Right atrium auricular region (tissue), 2 donors: ENCODE measurements around the gene TIGIT. TPM values are rescaled to one million over a fixed set of nuclear protein-coding genes. Genes with fewer than 3 reads are reported as not detected.

ENCODE experiments used
- DNase-seq: peaks from one replicate; pipeline ENCODE4 v3.0.0-alpha.2; 2019; ENCODE audit warnings: low spot score
- H3K27ac ChIP-seq, 2 donors: fragments of 200-600 bp; sonication (generic); 1 replicate in 1 of 2; 2 replicates in 1 of 2; pipeline ENCODE4 v1.5.1; 2016 to 2019
- H3K27me3 ChIP-seq, 2 donors: fragments of 200-600 bp; sonication (generic); one replicate each; pipeline versions ENCODE4 v1.5.1 to v1.6.0; 2017 to 2019
- H3K36me3 ChIP-seq: fragments of 200-600 bp; sonication (generic); one replicate; pipeline ENCODE4 v1.5.1; 2016
- H3K4me1 ChIP-seq, 2 donors: fragments of 200-600 bp; sonication (generic); one replicate each; pipeline versions ENCODE4 v1.5.1 to v1.6.0; 2017 to 2019
- H3K4me3 ChIP-seq, 2 donors: fragments of 200-600 bp; sonication (generic); 1 replicate in 1 of 2; 2 replicates in 1 of 2; pipeline ENCODE4 v1.5.1; 2017 to 2019; ENCODE audit warnings: mild to moderate bottlenecking in 1 of 2, moderate library complexity in 1 of 2
- H3K9me3 ChIP-seq, 2 donors: fragments of 200-600 bp; sonication (generic); one replicate each; pipeline ENCODE4 v1.5.1; 2019
- CTCF ChIP-seq, 2 donors: fragments of 200-600 bp; sonication (generic); IDR thresholded peaks; one replicate each; pipeline ENCODE4 v1.5.1; 2019; ENCODE audit warnings: antibody characterized with exemption in 2 of 2
- total RNA-seq, 2 donors: library from RNA; depleted of rRNA; stranded (reverse); fragments of >200 nt; gene quantifications; one replicate each; pipeline ENCODE4 v1.1.0, GENCODE V29; 2016

TIGIT gene
- total RNA-seq, 2 donors from 2014 or later, result 0.67 TPM; not detected in 1

- Histone ChIP-seq H3K4me1 (peaks cover 0 to 8% of the 10 kb centered on the region in 2 donors), H3K4me3 (no peak overlapping the region), H3K27me3 (no peaks in the 10 kb centered on the region), H3K36me3 (no peaks in the 10 kb centered on the region), H3K9me3 (no peaks in the 10 kb centered on the region), H3K27ac (no peak overlapping the region)
- peak; percentile 42 to 79 for TF ChIP-seq CTCF (IDR thresholded peaks at IDR 0.05)
- no peak for DNase-seq
Observed at GRCh38 chr3:114290911-114291901, 2.6 kb upstream of the TIGIT start.

- peaks cover 0 to 8% of the 10 kb centered on the region in 2 donors for H3K4me1 ChIP-seq
- no peak for DNase-seq
- no peak overlapping the region for H3K4me3 ChIP-seq
- no peak for TF ChIP-seq CTCF (IDR thresholded peaks at IDR 0.05)
- H3K9me3 ChIP-seq, result no peaks in the 10 kb centered on the region
- no peaks in the 10 kb centered on the region for H3K27me3 ChIP-seq
- no peaks in the 10 kb centered on the region for H3K36me3 ChIP-seq
- no peak overlapping the region for H3K27ac ChIP-seq
Observed at GRCh38 chr3:114294940-114295480, 1.2 kb downstream of the TIGIT start.

- no peak overlapping the region for H3K27ac ChIP-seq
Observed at GRCh38 chr3:114295946-114296345, 2.1 kb downstream of the TIGIT start.

GRCh38 chr3:114299421-114299820 is 5.6 kb downstream of the TIGIT start:
- peak in 1 of 2 donors; percentile 44 for TF ChIP-seq CTCF (IDR thresholded peaks at IDR 0.05)
- no peak overlapping the region for H3K4me3 ChIP-seq
- no peaks in the 10 kb centered on the region for H3K27me3 ChIP-seq
- no peak for DNase-seq
- H3K36me3 ChIP-seq, result no peaks in the 10 kb centered on the region
- H3K9me3 ChIP-seq, result no peaks in the 10 kb centered on the region
- H3K27ac ChIP-seq, result no peak overlapping the region
- H3K4me1 ChIP-seq, result no peaks in the 10 kb centered on the region

More at GRCh38 chr3:114295946-114296345, 2.1 kb downstream of the TIGIT start:
- Histone ChIP-seq H3K4me3 (no peak overlapping the region), H3K9me3 (no peaks in the 10 kb centered on the region), H3K4me1 (peaks cover 0 to 7% of the 10 kb centered on the region in 2 donors), H3K36me3 (no peaks in the 10 kb centered on the region), H3K27me3 (no peaks in the 10 kb centered on the region)
- TF ChIP-seq CTCF (IDR thresholded peaks at IDR 0.05), result no peak
- DNase-seq, result no peak

- no peak overlapping the region for H3K27ac ChIP-seq
- H3K4me1 ChIP-seq, result no peaks in the 10 kb centered on the region
- H3K27me3 ChIP-seq, result no peaks in the 10 kb centered on the region
- no peaks in the 10 kb centered on the region for H3K36me3 ChIP-seq
- DNase-seq, result no peak
- no peaks in the 10 kb centered on the region for H3K9me3 ChIP-seq
- no peak for TF ChIP-seq CTCF (IDR thresholded peaks at IDR 0.05)
- no peak overlapping the region for H3K4me3 ChIP-seq
Observed at GRCh38 chr3:114299941-114300624, 6.3 kb downstream of the TIGIT start.
